ENCODE measurements around the gene IL17REL. TPM values are rescaled to one million over a fixed set of nuclear protein-coding genes. Genes with fewer than 3 reads are reported as not detected.

The IL17REL gene
- total RNA-seq, 1 experiment from 2014 or later = not detected

- no peak overlapping the region for H3K27ac Mint-ChIP-seq (ENCODE audit: unreplicated experiment)
- ChIA-PET POLR2A (no interaction called here), CTCF (interaction anchor here (0.6 kb wide), 1 partner anchor 29 kb away, joined by 4 read pairs; no protein-coding TSS in a partner anchor)
- intact Hi-C loops (cut with micrococcal nuclease; ENCODE audit: unreplicated experiment) = no loop called here
- no peaks in the 10 kb centered on the region for H3K36me3 ChIP-seq (ENCODE audit: control insufficient read depth, insufficient read depth, low read length)
- H3K9me3 Mint-ChIP-seq (ENCODE audit: unreplicated experiment) = no peaks in the 10 kb centered on the region
- no peaks in the 10 kb centered on the region for H3K27me3 ChIP-seq (replicated peaks; ENCODE audit: control insufficient read depth, insufficient read depth, low read length)
- H3K4me3 ChIP-seq (ENCODE audit: low read depth, low read length) = no peak overlapping the region
- TF ChIP-seq CTCF (IDR thresholded peaks at IDR 0.05; ENCODE audit: insufficient read depth in 1 of 2, low read depth in 1 of 2, low read length in 1 of 2, severe bottlenecking in 1 of 2, unreplicated experiment in 1 of 2) = no peak
- peaks cover 19% of the 10 kb centered on the region for H3K36me3 Mint-ChIP-seq (ENCODE audit: insufficient read depth, unreplicated experiment)
- H3K4me3 Mint-ChIP-seq (ENCODE audit: unreplicated experiment) = no peak overlapping the region
- H3K27me3 Mint-ChIP-seq (ENCODE audit: insufficient read depth, unreplicated experiment) = no peaks in the 10 kb centered on the region
- DNase-seq = no peak
- H3K4me1 Mint-ChIP-seq (ENCODE audit: low read depth, unreplicated experiment) = peaks cover 15% of the 10 kb centered on the region
- peaks cover 58% of the 10 kb centered on the region for H3K4me1 ChIP-seq
- no peaks in the 10 kb centered on the region for H3K9me3 ChIP-seq
- BruUV-seq (replicated peaks) = no TSS peak
These were observed 56.2 kb downstream of the IL17REL start for GRCh38 chr22:49956418-49956770.

GRCh38 chr22:49955581-49956417, 56.8 kb downstream of the IL17REL start:
- peaks cover 15% of the 10 kb centered on the region for H3K4me1 Mint-ChIP-seq (ENCODE audit: low read depth, unreplicated experiment)
- no peak for TF ChIP-seq CTCF (IDR thresholded peaks at IDR 0.05; ENCODE audit: insufficient read depth in 1 of 2, low read depth in 1 of 2, low read length in 1 of 2, severe bottlenecking in 1 of 2, unreplicated experiment in 1 of 2)
- no peak overlapping the region for H3K4me3 Mint-ChIP-seq (ENCODE audit: unreplicated experiment)
- peaks cover 64% of the 10 kb centered on the region for H3K4me1 ChIP-seq
- POLR2A ChIA-PET = no interaction called here
- H3K36me3 ChIP-seq (ENCODE audit: control insufficient read depth, insufficient read depth, low read length) = no peaks in the 10 kb centered on the region
- peak overlapping the region; percentile 48 for H3K27ac Mint-ChIP-seq (ENCODE audit: unreplicated experiment)
- H3K4me3 ChIP-seq (ENCODE audit: low read depth, low read length) = no peak overlapping the region
- no peaks in the 10 kb centered on the region for H3K27me3 Mint-ChIP-seq (ENCODE audit: insufficient read depth, unreplicated experiment)
- no TSS peak for BruUV-seq (replicated peaks)
- intact Hi-C loops (cut with micrococcal nuclease; ENCODE audit: unreplicated experiment) = no loop called here
- peaks cover 15% of the 10 kb centered on the region for H3K36me3 Mint-ChIP-seq (ENCODE audit: insufficient read depth, unreplicated experiment)
- H3K9me3 Mint-ChIP-seq (ENCODE audit: unreplicated experiment) = no peaks in the 10 kb centered on the region
- H3K27me3 ChIP-seq (replicated peaks; ENCODE audit: control insufficient read depth, insufficient read depth, low read length) = no peaks in the 10 kb centered on the region
- no peak for DNase-seq
- no peaks in the 10 kb centered on the region for H3K9me3 ChIP-seq
- CTCF ChIA-PET = no interaction called here

- no peak for DNase-seq
- POLR2A ChIA-PET = no interaction called here
- peaks cover 15% of the 10 kb centered on the region for H3K4me1 Mint-ChIP-seq (ENCODE audit: low read depth, unreplicated experiment)
- TF ChIP-seq CTCF (IDR thresholded peaks at IDR 0.05; ENCODE audit: insufficient read depth in 1 of 2, low read depth in 1 of 2, low read length in 1 of 2, severe bottlenecking in 1 of 2, unreplicated experiment in 1 of 2) = no peak
- Histone ChIP-seq H3K27me3 (replicated peaks; ENCODE audit: control insufficient read depth, insufficient read depth, low read length) (no peaks in the 10 kb centered on the region), H3K4me3 (ENCODE audit: low read depth, low read length) (no peak overlapping the region), H3K9me3 (no peaks in the 10 kb centered on the region), H3K36me3 (ENCODE audit: control insufficient read depth, insufficient read depth, low read length) (no peaks in the 10 kb centered on the region), H3K4me1 (peaks cover 67% of the 10 kb centered on the region)
- intact Hi-C loops (cut with micrococcal nuclease; ENCODE audit: unreplicated experiment) = no loop called here
- peak overlapping the region; percentile 48 for H3K27ac Mint-ChIP-seq (ENCODE audit: unreplicated experiment)
- BruUV-seq (replicated peaks) = no TSS peak
- no peaks in the 10 kb centered on the region for H3K9me3 Mint-ChIP-seq (ENCODE audit: unreplicated experiment)
- H3K36me3 Mint-ChIP-seq (ENCODE audit: insufficient read depth, unreplicated experiment) = peaks cover 15% of the 10 kb centered on the region
- H3K4me3 Mint-ChIP-seq (ENCODE audit: unreplicated experiment) = no peak overlapping the region
- CTCF ChIA-PET = no interaction called here
- no peaks in the 10 kb centered on the region for H3K27me3 Mint-ChIP-seq (ENCODE audit: insufficient read depth, unreplicated experiment)
These were observed 57.5 kb downstream of the IL17REL start for GRCh38 chr22:49954991-49955580.

All from Caco-2 (cell line).